IPS-NIHi7 (cell line): ENCODE data around the gene AFG1L.
"Not testable (repeated sequence)": the region's sequence is repeated elsewhere in the genome, so short reads cannot be mapped to it uniquely, and the experiment has no call there.

Experiments used
- DNase-seq: peaks from one replicate; pipeline ENCODE4 v3.0.0; 2012; ENCODE audit warnings: mixed read lengths; ENCODE audit errors: extremely low spot score

The AFG1L gene

DNA sequence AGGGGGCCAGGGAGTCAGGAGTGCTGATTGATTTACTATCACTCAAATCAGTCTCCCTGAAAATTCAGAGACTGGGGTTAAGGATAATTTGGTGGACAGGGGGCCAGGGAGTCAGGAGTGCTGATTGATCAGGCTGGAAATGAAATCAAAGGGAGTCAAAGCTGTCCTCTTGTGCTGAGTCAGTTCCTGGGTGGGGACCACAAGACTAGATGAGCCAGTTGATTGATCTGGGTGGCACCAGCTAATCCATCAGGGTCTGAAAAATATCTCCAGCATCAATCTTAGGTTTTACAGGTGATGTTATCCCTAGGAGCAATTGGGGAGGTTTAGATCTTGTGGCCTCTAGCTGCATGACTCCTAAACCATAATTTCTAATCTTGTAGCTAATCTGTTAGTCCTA is 6.1 kb upstream of the AFG1L start:
- no peak for DNase-seq

DNA sequence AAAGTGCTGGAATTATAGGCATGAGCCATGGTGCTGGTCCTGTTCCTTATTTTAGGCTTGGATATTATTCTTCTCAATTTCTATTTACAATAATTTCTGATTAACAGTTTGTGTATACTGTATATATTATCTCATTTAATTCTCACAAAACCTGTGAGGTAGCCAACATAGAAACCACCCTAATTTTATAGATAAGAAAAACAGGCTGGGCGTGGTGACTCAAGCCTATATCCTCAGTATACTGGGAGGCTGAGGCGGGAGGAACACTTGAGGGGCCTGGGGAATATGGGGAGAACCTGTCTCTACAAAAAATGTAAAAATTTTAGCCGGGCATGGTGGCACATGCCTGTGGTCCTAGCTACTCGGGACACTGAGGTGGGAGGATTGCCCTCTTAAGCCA is 3.8 kb upstream of the AFG1L start:
- no peak for DNase-seq

DNA sequence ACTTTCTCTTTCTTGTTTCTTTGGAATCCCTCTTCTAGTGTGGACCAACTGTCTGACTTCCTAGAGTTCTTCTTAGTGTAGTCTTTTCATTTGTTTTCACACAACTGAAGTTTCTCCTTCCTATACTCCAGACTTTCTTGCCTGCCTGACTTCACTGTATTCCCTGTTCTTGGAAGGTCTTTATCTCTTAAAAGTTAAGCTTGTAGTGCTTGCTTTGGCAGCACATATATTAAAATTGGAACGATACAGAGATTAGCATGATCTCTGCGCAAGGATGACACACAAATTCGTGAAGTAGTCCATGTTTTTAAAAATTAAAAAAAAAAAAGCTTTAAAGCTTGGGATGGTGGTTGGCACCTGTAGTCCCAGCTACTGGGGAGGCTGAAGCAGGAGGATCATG is 2.3 kb upstream of the AFG1L start:
- DNase-seq, result not testable (repeated sequence)

DNA sequence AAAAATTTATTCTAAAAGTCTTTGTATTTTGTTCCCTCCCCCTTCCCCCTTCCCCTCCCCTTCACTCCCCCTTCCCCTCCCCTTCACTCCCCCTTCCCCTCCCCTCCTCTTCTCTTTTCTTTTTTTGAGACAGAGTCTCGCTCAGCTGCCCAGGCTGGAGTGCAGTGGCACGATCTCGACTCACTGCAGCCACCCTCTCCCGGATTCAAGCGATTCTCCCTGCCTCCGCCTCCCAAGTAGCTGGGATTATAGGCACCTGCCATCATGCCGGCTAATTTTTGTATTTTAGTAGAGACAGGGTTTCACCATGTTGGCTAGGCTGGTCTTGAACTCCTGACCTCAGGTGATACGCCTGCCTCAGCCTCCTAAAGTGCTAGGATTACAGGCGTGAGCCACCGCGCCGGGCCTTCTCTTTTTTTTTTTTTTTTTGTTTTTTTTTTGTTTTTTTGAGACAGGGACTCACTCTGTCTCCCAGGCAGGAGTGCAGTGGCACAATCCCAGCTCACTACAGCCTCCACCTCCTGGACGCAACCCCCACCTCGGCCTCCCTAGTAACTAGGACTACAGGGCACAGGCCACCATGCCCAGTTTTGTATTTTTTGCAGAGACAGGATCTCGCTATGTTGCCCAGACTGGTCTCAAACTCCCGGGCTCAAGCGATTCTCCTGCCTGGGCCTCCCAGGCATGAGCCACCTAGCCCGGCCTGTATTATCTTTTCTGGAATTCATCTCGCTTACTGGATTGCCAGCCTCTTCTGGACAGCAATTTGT is 1.1 kb upstream of the AFG1L start:
- DNase-seq, result no peak

DNA sequence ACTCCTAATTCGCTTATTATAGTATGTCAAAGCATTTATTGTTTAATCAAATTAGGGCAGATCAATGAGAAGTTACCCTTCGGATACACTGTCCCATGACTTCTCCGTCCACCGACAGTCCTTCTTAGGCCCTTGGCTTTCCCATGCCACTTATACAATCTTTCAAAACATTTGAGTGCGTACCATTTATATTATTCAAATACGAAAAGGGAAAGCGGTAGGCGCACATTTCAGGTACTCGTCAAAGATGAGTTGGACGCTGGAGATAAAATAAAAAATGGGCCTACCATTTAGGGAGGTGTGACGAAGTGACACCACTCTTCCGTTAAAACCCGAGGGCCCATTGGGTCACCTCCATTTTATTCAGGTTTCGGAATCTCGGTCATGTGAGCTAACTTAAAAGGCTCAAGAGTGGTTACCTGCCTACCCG is 542 bp upstream of the AFG1L start:
- no peak for DNase-seq

DNA sequence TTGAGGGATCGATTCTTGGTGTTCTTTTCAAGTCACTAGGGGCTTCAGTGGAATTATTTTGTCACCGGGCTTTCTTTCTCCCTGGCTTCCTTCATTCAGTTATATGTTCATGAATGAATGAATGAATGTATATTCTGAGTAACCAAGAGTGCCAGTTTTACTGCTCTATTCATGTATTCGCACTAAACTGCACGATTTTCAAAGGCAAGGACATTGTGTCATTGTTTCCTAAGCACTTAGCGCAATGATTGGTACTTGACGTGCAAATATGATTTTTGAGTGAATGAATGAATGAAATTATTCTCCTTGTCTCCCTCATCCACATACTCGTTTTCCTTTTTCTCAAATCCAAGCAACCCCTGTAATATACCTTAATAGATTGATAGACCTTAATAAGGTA is 822 bp downstream of the AFG1L start:
- DNase-seq, result no peak

DNA sequence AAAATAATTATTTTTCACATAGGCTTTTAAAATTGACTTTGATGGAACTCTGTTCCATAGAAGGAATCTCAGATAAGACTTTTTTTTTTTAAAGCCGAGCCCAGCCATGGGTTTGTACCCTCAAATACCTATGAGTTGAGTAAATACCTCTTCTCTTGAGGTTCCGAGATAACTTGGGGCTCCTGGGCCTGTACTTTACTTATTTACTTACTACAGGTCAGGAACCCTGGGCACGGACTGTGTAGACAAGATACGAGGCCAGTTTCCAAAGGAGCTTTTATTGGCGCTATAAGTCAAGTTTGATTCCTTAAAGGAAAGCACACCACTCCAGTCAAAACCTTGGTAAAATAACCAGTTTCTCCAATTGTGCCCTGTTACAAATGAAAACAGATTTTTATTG is 7.5 kb downstream of the AFG1L start:
- DNase-seq, result no peak

DNA sequence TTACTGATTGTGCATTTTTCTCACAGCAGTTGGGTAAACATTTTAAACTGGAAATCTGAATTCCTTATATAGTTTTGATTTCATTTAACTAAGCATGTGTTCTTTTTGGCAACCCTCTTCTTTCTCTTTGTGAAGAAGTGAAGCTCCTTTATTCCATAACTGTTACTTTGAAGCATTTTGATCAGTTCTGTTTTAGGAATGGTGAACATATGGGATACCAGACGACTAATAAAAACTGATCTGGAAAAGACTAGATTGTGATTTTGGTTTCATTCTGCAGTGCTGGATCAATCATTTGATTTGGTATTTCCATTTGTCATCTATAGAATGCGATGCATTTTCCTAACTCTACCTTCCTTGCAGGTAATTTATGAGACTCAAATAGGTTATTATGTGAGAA is 9.8 kb downstream of the AFG1L start:
- DNase-seq, result no peak

DNA sequence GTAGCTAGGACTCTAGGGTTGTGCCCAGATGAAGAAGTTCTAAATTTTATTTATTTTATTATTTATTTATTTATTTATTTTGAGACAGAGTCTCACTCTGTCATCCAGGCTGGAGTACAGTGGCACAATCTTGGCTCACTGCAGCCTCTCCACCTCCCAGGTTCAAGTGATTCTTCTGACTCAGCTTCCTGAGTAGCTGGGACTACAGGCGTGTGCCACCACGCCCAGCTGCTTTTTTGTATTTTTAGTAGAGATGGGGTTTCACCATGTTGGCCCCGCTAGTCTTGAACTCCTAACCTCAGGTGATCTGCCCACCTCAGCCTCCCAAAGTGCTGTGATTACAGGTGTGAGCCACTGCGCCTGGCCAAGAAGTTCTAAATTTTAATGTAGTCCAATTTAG is 13.8 kb downstream of the AFG1L start:
- DNase-seq, result not testable (repeated sequence)

DNA sequence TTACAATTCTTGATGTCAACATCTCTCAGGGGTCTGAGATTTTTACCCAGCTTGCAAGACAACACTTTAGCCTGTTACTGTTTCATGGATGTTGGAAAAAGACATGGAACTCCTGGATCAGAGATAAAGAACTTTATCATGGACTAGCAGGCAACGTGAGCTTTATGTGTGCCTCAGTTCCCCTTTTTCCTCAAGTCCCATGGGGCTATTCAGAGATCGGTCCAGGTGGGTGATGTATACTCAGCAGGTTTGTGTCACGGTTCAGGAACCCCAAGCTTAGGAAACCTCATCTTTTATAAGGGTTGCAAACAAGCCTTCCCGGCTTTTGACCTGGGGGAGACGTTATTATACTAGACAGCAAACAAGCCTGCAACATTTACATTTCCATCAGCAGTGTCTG is 15.0 kb downstream of the AFG1L start:
- DNase-seq, result no peak

DNA sequence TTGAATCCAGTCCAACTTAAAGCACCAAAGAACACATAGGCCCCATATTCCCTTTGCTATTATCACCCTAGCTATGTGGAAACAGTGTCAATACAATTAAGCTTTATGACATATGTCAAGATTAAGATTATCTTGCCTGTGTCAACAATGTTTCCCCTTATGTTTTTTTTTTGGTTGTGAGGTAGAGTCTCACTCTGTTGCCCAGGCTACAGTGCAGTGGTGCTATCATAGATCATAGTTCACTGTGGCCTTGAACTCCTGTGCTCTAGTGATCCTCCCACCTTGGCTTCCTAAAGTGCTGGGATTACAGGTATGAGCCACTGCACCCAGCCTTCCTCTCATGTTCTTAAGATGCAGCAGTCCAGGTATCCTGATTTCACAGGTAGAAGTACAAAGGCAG is 17.8 kb downstream of the AFG1L start:
- DNase-seq, result no peak

DNA sequence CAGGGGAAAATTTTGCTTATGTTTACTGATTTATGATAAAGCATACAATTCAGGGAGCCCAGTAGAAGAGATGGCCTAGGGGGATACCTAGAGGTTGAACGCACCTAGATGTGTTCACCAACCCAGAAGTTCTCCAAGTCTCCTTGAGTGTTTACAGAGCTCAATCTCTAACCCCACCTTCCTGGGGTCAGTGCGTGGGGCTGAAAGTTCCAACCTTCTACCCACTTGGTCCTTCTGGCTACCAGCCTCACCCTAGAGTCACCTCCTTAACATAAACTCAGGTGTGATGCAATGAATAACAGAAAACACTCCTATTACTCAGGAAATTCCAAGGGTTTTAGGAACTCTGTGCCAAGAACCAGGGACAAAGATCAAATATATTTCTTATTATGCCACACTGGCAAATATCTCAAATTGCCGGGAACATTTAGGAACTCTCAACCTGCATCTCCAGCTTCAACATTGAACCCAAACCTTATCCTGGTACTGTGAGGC is 26.4 kb downstream of the AFG1L start:
- DNase-seq, result no peak

DNA sequence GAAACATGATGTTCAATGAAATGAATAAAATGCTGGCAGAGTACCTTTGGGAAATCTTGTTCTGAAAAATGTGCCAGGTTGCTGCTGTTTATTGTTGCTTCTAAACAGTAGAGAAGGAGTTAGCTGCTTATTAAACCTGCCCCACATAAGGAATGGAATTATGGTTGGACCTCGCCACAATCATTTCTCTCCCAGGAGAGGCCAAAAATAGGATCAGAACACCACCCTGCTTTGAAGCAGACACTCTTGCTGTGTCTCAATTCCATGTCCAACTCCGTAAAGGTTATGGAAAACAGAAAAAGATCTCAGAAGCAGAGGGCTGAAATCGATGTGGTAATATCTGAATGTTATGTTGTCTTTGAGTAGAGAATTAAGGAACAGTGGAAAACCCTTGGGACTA is 27.9 kb downstream of the AFG1L start:
- DNase-seq, result no peak

DNA sequence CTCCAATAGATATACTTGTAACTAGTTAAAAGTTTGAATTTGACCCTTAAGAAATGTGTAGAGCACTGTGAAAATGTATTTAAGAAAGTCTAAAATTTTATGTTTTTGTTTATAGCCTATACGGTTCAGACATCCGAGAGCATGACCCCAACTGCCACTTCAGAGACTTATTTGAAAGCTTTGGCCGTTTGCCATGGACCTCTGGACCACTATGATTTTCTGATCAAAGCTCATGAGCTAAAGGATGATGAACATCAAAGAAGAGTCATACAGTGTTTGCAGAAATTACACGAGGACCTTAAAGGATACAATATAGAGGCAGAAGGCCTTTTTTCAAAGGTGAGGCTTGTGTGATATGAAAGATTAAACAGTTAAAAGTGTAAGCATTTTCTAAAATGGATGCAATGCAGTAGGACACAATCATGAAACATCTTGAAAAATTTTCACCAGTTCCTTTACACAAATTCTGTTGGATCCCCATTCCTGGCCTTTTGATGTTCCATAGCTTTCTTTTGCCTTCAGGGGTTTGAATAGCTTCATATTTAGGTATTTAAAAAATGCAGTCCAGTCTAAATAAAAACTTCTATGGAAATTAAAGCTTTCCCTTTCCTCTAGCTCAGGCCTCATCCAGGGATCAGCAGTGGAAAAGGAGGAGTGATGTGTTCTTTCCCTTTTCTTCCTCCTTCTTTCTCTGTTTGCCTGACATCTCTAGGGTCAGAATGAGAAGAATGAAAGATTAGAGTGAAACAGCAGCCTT is 29.0 kb downstream of the AFG1L start:
- DNase-seq, result no peak

DNA sequence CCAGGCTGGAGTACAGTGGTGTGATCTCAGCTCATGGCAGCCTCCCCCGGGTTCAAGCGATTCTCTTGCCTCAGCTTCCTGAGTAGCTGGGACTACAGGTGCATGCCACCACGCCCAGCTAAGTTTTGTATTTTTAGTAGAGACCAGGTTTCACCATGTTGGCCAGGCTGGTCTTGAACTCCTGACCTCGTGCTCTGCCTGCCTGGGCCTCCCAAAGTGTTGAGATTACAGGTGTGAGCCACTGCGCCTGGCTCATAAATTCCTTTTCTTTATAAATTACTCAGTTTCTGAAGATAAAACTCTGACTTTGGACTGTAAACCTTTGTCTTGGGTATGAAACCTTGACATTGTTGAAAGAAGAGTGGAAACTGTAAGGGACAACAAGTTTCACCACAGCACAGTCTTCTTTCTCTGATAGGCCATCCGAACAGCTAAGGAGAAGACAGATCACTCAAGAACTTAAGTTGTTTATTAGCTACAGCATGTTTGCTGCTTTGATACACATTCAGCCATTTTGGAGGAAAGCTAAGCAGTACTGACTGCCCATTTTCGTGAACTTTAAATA is 35.4 kb downstream of the AFG1L start:
- not testable (repeated sequence) for DNase-seq

DNA sequence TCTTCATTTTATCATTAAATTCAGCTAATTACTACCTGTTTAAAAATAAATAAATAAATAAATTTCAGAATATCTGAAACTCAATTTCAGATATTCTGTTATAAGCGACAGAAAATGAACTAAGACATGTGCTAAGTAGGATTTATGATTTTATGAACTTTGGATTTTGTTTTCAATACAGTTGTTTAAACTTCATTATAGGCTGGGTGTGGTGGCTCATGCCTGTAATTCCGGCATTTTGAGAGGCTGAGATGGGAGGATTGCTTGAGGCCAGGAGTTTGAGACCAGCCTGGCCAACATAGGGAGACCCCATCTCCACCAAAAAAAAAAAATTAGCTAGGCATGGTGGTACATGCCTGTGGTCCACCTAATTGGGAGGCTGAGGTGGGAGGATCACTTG is 36.0 kb downstream of the AFG1L start:
- DNase-seq, result no peak

DNA sequence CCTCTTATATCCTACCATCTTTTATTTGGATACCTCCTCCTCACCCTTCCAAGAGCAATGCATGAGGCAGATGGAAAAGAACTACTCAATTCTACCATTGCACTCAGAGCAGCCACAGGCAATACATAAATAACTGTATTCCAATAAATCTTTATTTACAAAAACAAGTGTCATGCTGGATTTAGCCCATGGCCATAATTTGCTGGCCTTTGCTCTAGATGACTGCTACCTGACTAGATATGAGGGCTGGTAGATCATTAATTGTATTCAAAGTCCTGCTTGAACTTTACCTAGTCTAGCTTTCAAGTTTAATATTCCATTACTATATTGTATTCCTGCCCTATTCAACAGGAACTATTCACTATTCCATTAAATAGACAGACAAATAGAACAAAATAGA is 37.1 kb downstream of the AFG1L start:
- DNase-seq, result no peak

DNA sequence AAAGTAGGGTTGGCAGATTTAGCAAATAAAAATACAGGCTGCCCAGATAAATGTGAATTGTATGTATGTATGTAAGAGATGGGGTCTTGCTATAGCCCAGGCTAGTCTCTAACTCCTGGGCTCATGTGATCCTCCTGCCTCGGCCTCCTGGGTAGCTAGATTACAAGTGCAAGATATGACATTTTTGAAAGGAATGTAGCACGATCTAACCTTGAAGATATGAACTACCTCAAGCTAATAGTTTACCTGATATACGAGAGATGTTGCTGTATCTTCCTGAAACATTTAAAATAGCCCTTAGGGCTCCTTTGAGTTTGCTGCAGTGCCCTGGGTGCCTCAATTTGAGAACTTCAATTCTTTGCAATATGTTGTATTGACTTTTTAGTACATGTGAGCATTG is 42.1 kb downstream of the AFG1L start:
- no peak for DNase-seq

DNA sequence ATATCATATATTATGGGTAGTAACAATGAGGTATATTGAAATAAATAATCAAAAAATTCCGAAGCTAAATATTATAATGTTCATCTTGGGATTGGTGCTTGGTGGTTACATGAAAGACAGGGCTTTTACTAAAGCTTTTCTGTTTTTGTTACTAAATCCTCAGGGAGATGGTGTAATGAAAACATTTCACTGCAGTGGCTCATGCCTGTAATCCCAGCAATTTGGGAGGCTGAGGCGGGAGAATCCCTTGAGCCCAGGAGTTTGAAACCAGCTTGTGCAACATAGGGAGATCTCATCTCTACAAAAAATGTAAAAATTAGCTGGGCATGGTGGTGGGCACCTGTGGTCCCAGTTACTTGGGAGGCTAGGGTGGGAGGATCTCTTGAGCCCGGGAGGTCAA is 42.9 kb downstream of the AFG1L start:
- DNase-seq, result no peak

DNA sequence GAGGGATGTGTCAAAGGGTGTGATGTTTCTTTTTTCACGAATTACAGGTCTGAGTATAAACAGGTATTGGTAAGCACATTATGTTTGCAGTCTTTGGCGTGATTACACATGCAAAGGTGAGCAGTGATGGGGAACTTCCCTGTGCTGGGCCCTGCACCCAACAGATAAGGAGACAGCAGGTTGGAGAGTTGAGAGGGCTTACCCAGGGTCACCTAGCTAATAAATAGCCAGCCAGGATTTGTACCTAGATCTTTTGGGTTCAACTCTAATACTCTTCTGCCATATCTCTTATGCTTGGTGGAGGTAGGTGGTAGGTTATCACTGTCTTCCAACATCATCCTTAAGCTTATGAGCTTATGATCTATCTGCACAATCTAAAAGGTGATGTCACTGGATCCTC is 46.5 kb downstream of the AFG1L start:
- no peak for DNase-seq

DNA sequence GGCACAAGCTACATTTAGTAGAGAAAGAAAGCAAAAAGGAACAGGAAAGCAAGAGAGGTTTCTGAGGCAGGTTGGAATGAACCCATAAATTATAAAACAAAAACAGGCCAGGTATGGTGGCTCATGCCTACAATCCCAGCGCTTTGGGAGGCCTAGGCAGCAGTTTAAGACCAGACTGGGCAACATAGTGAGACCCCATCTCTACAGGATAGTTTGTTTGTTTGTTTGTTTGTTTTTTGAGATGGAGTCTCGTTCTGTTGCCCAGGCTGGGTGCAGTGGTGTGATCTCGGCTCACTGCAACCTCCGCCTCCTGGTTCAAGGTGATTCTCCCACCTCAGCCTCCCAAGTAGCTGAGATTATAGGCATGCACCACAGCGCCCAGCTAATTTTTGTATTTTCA is 49.0 kb downstream of the AFG1L start:
- DNase-seq, result no peak

DNA sequence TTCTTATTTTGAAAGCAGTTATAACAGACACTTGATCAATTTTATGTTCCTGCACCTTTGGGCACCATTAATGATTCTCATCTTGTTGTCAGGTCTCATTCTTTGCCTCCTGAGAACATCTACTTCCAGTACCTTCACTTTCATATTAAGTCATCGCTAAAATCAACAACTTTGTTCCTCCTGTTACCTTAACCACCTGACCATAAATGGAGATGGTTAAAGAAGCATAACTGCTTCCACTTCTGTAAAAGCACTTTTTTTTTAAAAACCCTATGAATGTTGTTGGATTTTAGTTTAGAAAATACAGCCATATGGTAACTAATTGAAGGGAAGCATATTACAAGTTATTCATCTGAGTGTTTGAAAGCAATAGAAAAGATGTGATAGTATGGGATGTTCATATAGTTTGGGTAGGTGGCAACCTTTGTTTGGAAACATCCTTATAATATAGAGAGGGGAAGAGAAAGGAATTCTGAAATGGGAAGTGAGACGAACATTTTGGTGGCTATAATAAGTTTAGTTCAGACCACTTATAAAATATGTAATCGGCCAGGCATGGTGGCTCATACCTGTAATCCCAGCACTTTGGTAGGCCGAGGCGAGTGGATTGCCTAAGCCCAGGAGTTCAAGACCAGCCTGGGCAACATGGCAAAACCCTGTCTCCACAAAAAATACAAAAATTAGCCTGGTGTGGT is 53.9 kb downstream of the AFG1L start:
- DNase-seq, result no peak
